ENCODE data around the gene ELP4.

Gene ELP4

GRCh38 chr11:31764261-31764660, 254.7 kb downstream of the ELP4 start:
- Histone ChIP-seq H3K9ac (ENCODE audit: low read length) (no peak overlapping the region), H4K20me1 (ENCODE audit: insufficient read depth, low read length) (no peaks in the 10 kb centered on the region), H3K9me3 (ENCODE audit: low read length) (no peaks in the 10 kb centered on the region), H3K27me3 (ENCODE audit: insufficient read depth, low read length) (no peaks in the 10 kb centered on the region), H3K79me2 (ENCODE audit: insufficient read depth, low read length) (no peaks in the 10 kb centered on the region), H3K4me3 (ENCODE audit: low read depth, low read length, poor library complexity, severe bottlenecking) (no peak overlapping the region), H3K9me2 (ENCODE audit: low read depth, low read length) (no peaks in the 10 kb centered on the region), H3K4me2 (ENCODE audit: low read length) (no peak overlapping the region), H3K4me1 (ENCODE audit: insufficient read depth, low read length, severe bottlenecking) (no peaks in the 10 kb centered on the region), H3F3A (ENCODE audit: insufficient read depth, low read length) (no peaks in the 10 kb centered on the region), H3K36me3 (ENCODE audit: insufficient read depth, low read length) (no peaks in the 10 kb centered on the region), H3K27ac (ENCODE audit: low read depth, low read length, poor library complexity, severe bottlenecking) (no peak overlapping the region), H2AFZ (ENCODE audit: low read length) (no peak overlapping the region)
- TF ChIP-seq CTCF (IDR thresholded peaks at IDR 0.05; ENCODE audit: low read length) (no peak), EZH2 (IDR thresholded peaks at IDR 0.05; ENCODE audit: borderline replicate concordance, low read length) (no peak)

- H4K20me1 ChIP-seq (ENCODE audit: insufficient read depth, low read length): no peaks in the 10 kb centered on the region
- TF ChIP-seq EZH2 (IDR thresholded peaks at IDR 0.05; ENCODE audit: borderline replicate concordance, low read length) (no peak), CTCF (IDR thresholded peaks at IDR 0.05; ENCODE audit: low read length) (no peak)
- H3K4me3 ChIP-seq (ENCODE audit: low read depth, low read length, poor library complexity, severe bottlenecking): no peak overlapping the region
- no peaks in the 10 kb centered on the region for H3K9me2 ChIP-seq (ENCODE audit: low read depth, low read length)
- H3K4me1 ChIP-seq (ENCODE audit: insufficient read depth, low read length, severe bottlenecking): no peaks in the 10 kb centered on the region
- no peaks in the 10 kb centered on the region for H3F3A ChIP-seq (ENCODE audit: insufficient read depth, low read length)
- H3K36me3 ChIP-seq (ENCODE audit: insufficient read depth, low read length): no peaks in the 10 kb centered on the region
- no peaks in the 10 kb centered on the region for H3K79me2 ChIP-seq (ENCODE audit: insufficient read depth, low read length)
- no peaks in the 10 kb centered on the region for H3K27me3 ChIP-seq (ENCODE audit: insufficient read depth, low read length)
- no peak overlapping the region for H3K27ac ChIP-seq (ENCODE audit: low read depth, low read length, poor library complexity, severe bottlenecking)
- H3K4me2 ChIP-seq (ENCODE audit: low read length): no peak overlapping the region
- H3K9ac ChIP-seq (ENCODE audit: low read length): no peak overlapping the region
- H2AFZ ChIP-seq (ENCODE audit: low read length): no peak overlapping the region
- H3K9me3 ChIP-seq (ENCODE audit: low read length): no peaks in the 10 kb centered on the region
Measured at GRCh38 chr11:31764766-31765165, 255.2 kb downstream of the ELP4 start.

GRCh38 chr11:31767066-31767465, 257.5 kb downstream of the ELP4 start:
- H3K4me1 ChIP-seq (ENCODE audit: insufficient read depth, low read length, severe bottlenecking): no peaks in the 10 kb centered on the region
- no peaks in the 10 kb centered on the region for H3K9me3 ChIP-seq (ENCODE audit: low read length)
- H3K9ac ChIP-seq (ENCODE audit: low read length): no peak overlapping the region
- no peaks in the 10 kb centered on the region for H4K20me1 ChIP-seq (ENCODE audit: insufficient read depth, low read length)
- no peaks in the 10 kb centered on the region for H3K27me3 ChIP-seq (ENCODE audit: insufficient read depth, low read length)
- H3K27ac ChIP-seq (ENCODE audit: low read depth, low read length, poor library complexity, severe bottlenecking): no peak overlapping the region
- no peak overlapping the region for H2AFZ ChIP-seq (ENCODE audit: low read length)
- no peaks in the 10 kb centered on the region for H3K36me3 ChIP-seq (ENCODE audit: insufficient read depth, low read length)
- no peaks in the 10 kb centered on the region for H3K79me2 ChIP-seq (ENCODE audit: insufficient read depth, low read length)
- H3K9me2 ChIP-seq (ENCODE audit: low read depth, low read length): no peaks in the 10 kb centered on the region
- no peak overlapping the region for H3K4me3 ChIP-seq (ENCODE audit: low read depth, low read length, poor library complexity, severe bottlenecking)
- H3K4me2 ChIP-seq (ENCODE audit: low read length): no peak overlapping the region
- TF ChIP-seq EZH2 (IDR thresholded peaks at IDR 0.05; ENCODE audit: borderline replicate concordance, low read length) (no peak), CTCF (IDR thresholded peaks at IDR 0.05; ENCODE audit: low read length) (no peak)
- no peaks in the 10 kb centered on the region for H3F3A ChIP-seq (ENCODE audit: insufficient read depth, low read length)
